Neuron (in vitro differentiated cells): ENCODE measurements around the gene GPD1.
A peak's percentile ranks its signal among the peaks of the same experiment; 100 is the strongest.

ENCODE experiments used
- H2AFZ ChIP-seq: one replicate; pipeline ENCODE4 v1.6.1; 2013; ENCODE audit warnings: low read depth, mild to moderate bottlenecking, inconsistent platforms, low read length, moderate library complexity
- H3K27me3 ChIP-seq: one replicate; pipeline ENCODE4 v1.6.1; 2013; ENCODE audit warnings: low read length; ENCODE audit not compliant: insufficient read depth
- H3K36me3 ChIP-seq: one replicate; pipeline ENCODE4 v1.6.1; 2013; ENCODE audit warnings: low read length; ENCODE audit not compliant: insufficient read depth
- H3K4me1 ChIP-seq: one replicate; pipeline ENCODE4 v1.6.1; 2013; ENCODE audit warnings: low read length; ENCODE audit not compliant: insufficient read depth
- H3K4me3 ChIP-seq: 2 replicates; pipeline ENCODE4 v1.5.1; 2013; ENCODE audit warnings: mild to moderate bottlenecking, low read length, moderate library complexity
- H3K9me3 ChIP-seq: one replicate; pipeline ENCODE4 v1.6.1; 2013; ENCODE audit warnings: low read length

Gene GPD1

DNA sequence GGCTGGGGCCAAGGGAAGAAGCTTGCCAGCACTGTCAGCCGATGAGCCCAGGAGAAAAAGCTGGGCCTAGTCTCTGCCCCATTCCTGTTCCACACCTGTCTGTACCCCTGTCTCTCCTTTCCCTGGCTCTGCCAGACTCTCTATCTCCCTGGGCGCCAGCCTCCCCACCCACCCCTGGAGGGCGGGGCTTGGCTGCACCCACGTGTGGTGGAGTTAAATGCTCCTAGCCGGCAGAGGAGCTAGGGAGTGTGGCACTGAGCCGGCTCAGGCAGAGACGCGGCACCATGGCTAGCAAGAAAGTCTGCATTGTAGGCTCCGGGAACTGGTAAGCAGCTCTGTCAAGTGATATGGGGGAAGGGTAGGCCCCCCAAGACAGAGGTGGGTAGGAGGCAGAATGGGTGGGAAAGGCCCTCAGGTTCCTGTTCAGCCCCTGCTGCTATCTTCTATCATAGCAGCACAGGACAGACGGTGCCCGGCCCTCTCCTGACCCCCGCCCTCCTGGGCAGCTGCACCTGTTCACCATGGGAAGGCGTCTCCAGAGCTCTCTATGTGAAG is at the start of gene GPD1:
Gene GPD1, plus strand, starts transcription at position 242 of the 555 bp plus-strand sequence. Its CDS starts 43 bp downstream, at position 285.
- H3K9me3 ChIP-seq = no peaks in the 10 kb centered on the region
- peaks cover 4% of the 10 kb centered on the region for H3K4me1 ChIP-seq
- H3K36me3 ChIP-seq = peaks cover 20% of the 10 kb centered on the region
- no peaks in the 10 kb centered on the region for H3K27me3 ChIP-seq
- H2AFZ ChIP-seq = no peak within 1 kb of the TSS
- H3K4me3 ChIP-seq = no peak within 1 kb of the TSS

DNA sequence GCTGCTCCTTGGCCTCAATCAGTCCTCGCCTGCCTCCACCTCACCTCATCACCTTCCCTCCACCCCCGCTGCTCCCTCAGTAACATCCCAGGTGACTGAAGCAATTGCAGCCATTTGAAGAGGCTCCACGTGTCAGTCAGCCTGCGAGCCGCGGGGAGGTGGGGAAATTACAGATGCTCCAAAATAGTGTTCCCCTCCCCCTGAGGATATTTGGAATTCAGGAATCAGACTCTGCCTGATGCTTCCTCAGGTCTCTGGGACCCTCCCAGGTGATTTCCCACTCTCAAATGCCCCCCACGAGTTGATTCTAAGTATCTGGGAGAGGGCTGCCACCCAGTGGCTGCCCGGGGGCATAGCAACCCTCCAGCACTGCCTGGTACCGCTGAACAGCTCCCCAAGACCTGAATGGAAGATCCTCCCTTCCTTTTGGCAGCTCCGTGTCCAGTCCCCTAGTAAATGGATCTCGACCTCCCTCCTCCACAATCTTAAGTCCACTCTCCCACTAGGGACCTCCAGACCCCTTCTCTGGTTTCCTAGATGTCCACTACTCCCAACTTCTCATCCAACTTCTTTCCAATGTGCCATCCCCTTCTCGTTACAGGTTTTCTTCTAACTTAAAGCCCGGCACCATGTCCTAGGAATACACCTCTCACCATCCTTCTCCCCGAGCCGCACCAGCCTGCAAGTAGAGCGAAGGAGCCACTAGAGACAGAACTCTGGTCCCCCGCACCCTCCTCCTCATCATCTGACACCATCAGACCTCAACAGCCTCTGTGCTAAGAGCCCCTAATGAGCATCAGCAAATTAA is 47.8 kb upstream of the GPD1 start:
- H3K36me3 ChIP-seq = peaks cover 6% of the 10 kb centered on the region
- H3K27me3 ChIP-seq = peaks cover 8% of the 10 kb centered on the region
- H2AFZ ChIP-seq = no peak overlapping the region
- H3K9me3 ChIP-seq = no peaks in the 10 kb centered on the region
- no peak overlapping the region for H3K4me3 ChIP-seq
- H3K4me1 ChIP-seq = peaks cover 19% of the 10 kb centered on the region

DNA sequence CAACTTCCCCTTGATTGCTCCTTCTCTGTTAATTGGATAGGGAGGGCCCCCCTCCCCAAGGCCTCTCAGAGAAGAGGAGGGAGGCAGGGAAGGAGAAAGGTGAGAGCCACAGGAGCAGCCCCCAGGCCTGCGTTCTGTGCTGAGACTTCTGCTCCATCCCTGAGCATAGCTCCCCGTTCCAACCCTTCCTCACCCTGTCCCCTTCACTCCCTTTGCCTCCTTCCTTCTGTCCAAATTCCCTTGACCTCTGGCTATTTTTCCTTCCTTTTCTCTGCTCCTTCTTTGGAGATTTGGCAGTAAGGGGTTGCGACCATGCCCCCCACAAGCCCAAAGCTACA is 47.2 kb upstream of the GPD1 start:
- Histone ChIP-seq H3K27me3 (peaks cover 8% of the 10 kb centered on the region), H3K9me3 (no peaks in the 10 kb centered on the region), H3K36me3 (peaks cover 6% of the 10 kb centered on the region), H2AFZ (peak overlapping the region; percentile 33), H3K4me3 (peak overlapping the region; percentile 49), H3K4me1 (peaks cover 13% of the 10 kb centered on the region)

DNA sequence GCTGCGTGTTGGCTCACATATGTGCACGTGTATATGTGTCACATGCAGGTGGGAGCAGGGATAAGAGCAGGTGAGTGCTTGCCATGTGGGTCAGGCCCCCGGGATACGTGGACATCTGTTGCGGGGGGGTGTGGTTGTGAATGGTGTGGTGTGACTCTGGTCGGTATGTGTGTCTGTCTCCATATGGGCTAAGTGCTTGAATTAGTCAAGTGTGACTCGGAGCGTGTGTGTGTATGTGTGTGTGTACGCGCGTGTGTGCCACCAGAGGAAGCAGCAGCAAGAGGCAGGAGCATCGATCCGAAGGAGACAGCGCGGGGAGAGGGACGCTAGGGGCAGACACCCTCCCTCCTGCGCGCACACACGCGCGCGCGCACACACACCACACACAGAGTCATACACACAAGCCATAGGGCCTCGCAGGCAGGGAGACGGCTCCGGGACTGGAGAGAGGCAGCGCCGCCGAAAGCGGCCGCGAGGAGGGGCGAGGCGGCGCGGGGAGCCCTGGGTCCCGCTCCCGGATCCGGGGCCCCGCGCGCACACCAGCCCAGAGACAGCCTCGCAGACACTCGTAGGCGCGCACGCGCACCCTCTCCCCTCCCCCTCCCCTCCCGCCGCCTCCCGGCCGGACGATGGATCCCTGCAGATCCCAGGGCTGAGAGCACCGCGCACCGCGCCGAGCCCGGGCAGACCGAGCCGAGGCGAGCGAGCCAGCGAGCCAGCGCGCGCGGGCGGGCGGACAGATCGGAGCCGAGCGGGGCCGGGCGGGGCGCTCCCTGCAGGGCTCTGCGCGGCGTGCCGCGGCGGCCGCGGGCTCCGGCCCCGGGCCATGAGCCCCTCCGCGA is 46.6 kb upstream of the GPD1 start, which contains the start of gene ASIC1:
Gene ASIC1, plus strand, starts transcription at position 597 of the 842 bp plus-strand sequence. CDS start 1,171 bp downstream, outside the sequence.
- Histone ChIP-seq H3K4me1 (peaks cover 11% of the 10 kb centered on the region), H2AFZ (peak within 1 kb of the TSS; percentile 33), H3K4me3 (peak within 1 kb of the TSS; percentile 49), H3K27me3 (peaks cover 6% of the 10 kb centered on the region), H3K36me3 (peaks cover 6% of the 10 kb centered on the region), H3K9me3 (no peaks in the 10 kb centered on the region)

DNA sequence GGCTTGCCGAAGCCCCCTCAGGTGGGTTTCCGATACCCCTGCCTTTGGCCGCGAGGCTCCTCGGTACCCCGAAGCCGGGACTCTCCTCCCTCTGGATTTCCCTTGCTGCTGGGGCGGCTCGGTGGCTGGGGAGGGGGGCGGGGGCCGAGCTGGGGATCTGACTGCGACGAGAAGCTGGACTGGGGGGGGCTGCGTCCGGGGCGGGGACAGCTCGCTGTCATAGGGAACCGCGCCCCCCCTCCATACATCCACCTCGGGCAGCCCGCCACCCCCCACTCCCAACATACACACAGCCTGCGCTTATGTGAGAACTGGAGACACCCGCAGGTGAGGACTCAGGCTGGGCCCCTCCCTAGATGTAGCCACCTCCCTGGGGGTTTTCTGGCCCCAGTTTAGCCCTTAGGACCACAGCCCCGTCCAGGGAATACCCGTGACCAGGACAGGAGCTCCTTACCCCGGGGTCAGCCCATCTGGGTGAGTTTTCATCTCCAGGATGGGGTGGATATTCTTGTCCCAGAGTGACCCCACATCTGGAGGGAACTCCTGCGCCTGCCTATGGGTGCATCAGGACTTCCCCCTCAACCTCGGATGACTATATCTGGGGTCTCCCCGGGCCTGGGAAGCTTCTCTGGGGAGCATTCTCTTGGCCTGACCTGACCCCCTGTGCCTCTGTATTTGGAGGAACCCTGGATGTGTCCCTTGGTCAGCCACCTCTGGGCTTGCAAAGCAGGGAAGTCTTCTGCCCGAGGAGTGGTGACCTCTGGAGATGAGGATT is 45.7 kb upstream of the GPD1 start:
- Histone ChIP-seq H3K4me1 (peaks cover 11% of the 10 kb centered on the region), H3K27me3 (peaks cover 3% of the 10 kb centered on the region), H3K4me3 (peak overlapping the region; percentile 49), H2AFZ (peak overlapping the region; percentile 33), H3K36me3 (peaks cover 6% of the 10 kb centered on the region), H3K9me3 (no peaks in the 10 kb centered on the region)

DNA sequence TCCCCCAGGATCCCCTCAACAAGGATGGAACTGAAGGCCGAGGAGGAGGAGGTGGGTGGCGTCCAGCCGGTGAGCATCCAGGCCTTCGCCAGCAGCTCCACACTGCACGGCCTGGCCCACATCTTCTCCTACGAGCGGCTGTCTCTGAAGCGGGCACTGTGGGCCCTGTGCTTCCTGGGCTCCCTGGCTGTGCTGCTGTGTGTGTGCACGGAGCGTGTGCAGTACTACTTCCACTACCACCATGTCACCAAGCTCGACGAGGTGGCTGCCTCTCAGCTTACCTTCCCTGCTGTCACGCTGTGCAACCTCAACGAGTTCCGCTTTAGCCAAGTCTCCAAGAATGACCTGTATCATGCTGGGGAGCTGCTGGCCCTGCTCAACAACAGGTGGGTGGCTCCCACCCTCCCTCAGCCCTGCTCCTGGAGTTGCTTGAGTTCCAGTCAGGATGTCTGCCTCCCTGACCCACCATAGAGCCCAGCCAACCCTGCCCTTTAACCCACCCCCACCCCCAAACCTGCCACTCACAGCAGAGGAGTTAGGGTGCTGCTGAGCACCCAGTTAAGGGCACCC is 45.0 kb upstream of the GPD1 start:
- H3K36me3 ChIP-seq = peaks cover 6% of the 10 kb centered on the region
- peaks cover 1% of the 10 kb centered on the region for H3K27me3 ChIP-seq
- H2AFZ ChIP-seq = no peak overlapping the region
- no peak overlapping the region for H3K4me3 ChIP-seq
- H3K4me1 ChIP-seq = peaks cover 11% of the 10 kb centered on the region
- no peaks in the 10 kb centered on the region for H3K9me3 ChIP-seq

DNA sequence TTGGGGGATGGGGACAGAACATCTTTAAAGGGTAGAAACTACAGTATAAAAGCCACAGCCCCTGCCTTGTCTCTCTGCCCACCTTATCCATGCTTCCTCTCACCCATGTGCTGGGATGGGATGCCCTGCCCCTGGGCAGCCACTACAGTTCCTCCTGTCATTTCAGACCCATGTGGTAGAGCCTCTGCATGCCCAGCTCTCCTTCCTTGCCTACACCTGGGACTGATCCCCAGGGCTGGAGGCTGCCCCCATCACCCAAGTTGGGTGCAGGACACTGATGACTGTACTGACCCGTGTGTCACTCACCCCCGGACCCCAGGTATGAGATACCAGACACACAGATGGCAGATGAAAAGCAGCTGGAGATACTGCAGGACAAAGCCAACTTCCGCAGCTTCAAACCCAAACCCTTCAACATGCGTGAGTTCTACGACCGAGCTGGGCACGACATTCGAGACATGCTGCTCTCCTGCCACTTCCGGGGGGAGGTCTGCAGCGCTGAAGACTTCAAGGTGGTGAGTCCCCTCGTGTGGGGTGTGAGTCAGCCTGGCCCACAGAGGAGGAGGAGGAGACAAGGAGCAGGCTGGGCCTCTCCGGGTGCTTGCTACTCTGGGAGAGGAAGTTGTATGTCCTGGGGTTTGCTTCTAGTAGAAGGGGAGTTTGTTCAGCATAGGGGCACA is 44.2 kb upstream of the GPD1 start:
- Histone ChIP-seq H3K9me3 (no peaks in the 10 kb centered on the region), H2AFZ (no peak overlapping the region), H3K27me3 (no peaks in the 10 kb centered on the region), H3K4me3 (no peak overlapping the region), H3K36me3 (peaks cover 6% of the 10 kb centered on the region), H3K4me1 (peaks cover 11% of the 10 kb centered on the region)

DNA sequence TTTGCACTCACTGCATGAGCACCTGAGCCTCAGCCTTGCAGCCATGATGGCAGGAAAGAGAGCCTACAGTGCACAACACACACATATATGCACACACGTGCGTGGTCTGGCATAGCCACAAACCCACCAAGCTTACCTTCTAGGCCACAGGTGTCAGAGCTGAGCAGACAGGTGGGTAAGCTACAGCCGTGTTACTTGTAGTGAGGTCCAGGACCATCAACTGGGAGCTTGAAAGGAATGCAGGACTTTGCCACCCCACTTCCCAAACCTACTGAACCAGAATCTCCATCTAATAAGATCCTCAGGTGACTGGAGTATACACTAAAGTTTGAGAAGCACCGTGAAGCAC is 43.7 kb upstream of the GPD1 start:
- no peaks in the 10 kb centered on the region for H3K27me3 ChIP-seq
- no peaks in the 10 kb centered on the region for H3K9me3 ChIP-seq
- H2AFZ ChIP-seq = no peak overlapping the region
- peaks cover 6% of the 10 kb centered on the region for H3K36me3 ChIP-seq
- H3K4me3 ChIP-seq = no peak overlapping the region
- peaks cover 11% of the 10 kb centered on the region for H3K4me1 ChIP-seq

DNA sequence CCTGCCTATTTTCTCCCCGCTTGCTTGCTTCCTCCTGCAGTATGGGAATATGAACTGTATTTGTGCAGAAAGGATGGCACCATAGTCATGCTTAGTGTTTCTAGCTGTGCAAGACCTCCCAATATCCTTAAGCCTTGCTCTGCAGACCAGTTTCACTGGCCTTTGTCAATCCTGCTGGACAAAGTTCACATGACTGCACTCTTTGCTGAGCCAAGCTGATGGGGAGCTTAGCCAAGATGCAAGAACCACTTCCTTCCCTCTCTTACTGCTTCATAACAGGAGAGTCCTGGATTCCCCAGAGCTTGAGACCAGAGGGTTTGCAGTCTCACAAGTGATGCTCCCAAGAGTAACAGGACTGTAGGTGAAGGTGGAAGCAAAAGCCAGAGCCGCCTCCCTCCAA is 42.6 kb upstream of the GPD1 start:
- no peaks in the 10 kb centered on the region for H3K27me3 ChIP-seq
- peaks cover 11% of the 10 kb centered on the region for H3K4me1 ChIP-seq
- H2AFZ ChIP-seq = no peak overlapping the region
- no peak overlapping the region for H3K4me3 ChIP-seq
- peaks cover 6% of the 10 kb centered on the region for H3K36me3 ChIP-seq
- no peaks in the 10 kb centered on the region for H3K9me3 ChIP-seq

DNA sequence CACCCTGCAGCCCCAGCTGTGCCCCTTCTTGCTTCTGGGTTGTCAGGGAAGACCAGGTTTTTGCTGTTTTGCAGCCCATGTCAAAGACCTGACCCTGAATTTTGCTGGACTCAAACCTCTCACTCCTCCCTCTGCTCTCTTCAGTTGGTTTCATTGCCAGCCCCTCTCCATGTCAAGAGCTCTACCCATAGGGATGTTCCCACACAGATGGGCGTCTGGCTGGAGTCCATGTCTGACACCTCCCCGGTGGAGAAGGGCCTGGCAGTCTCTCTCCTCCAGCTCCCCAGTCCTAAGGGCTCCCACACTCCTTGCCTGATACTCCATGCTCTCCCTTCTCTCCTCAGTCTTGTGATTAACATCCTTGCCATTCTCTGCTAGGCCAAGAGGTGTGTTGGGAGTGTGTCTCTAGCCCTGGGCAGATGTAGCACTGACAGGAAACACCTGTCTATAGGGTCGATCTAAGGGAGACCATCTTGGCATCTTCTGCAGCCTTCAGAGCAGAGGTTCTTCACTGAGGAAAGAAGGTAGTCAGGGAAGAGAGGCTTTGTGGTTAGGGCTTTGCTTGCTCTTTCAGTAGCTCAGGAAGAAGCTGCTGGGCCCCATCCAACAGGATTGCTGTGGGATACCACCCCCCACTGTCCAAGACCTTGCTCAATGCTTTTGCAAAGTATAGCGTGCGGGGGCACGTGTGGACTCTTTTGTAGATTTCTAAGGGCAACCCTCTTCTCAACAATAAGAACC is 41.7 kb upstream of the GPD1 start:
- no peaks in the 10 kb centered on the region for H3K27me3 ChIP-seq
- no peak overlapping the region for H2AFZ ChIP-seq
- no peaks in the 10 kb centered on the region for H3K9me3 ChIP-seq
- H3K36me3 ChIP-seq = peaks cover 6% of the 10 kb centered on the region
- peaks cover 12% of the 10 kb centered on the region for H3K4me1 ChIP-seq
- H3K4me3 ChIP-seq = no peak overlapping the region

DNA sequence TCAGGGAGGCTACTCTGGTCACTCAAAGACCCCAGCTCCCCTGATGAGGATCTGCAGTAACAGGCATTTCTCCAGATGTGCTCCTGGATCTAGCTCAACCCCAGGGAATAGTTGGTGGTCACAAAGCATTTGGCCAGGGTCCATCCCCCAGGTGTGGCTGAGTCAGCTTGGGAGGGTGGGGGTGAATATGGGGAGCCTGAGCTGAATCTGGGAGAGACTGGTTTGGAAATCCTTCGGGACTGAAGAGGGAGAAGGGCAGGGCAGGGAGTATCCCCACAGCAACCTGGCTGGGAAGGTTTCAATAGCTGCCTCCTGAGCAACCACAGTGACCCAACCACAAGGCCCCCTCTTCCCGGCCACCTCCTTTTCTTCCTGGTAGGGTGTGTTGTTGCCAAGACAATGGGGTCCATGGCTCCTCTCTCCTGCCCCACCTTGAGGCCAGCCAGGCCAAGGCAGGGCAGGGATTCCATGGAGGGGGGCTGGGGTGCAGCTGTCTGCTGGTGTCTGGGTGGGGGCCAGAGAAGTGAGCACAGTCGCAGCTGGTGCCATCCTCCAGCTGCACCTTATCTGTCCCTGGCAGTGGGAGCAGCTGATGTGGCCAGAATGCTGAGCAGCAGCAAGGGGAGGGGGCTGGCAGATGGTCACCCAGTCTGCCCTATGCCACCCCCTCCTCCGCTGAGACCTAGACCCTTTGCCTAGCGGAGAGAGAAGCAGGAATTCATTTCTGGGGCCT is 40.9 kb upstream of the GPD1 start:
- Histone ChIP-seq H2AFZ (no peak overlapping the region), H3K36me3 (peaks cover 6% of the 10 kb centered on the region)

More for the DNA sequence above, 40.9 kb upstream of the GPD1 start:
- H3K4me1 ChIP-seq = peaks cover 11% of the 10 kb centered on the region
- no peaks in the 10 kb centered on the region for H3K27me3 ChIP-seq
- H3K4me3 ChIP-seq = no peak overlapping the region
- no peaks in the 10 kb centered on the region for H3K9me3 ChIP-seq
